Lower leg skin (tissue), 3 donors: ENCODE data around the gene CAMK2N2.

ENCODE experiments used
- POLR2A ChIP-seq, 2 donors: fragments of 450-650 bp; IDR thresholded peaks; one replicate each; pipeline ENCODE4 v1.6.1; 2016 to 2017; ENCODE audit warnings: antibody characterized with exemption in 2 of 2, mild to moderate bottlenecking in 1 of 2, moderate library complexity in 1 of 2
- TF ChIP-seq, protein P1 (sequence below), 3 donors: fragments of 450-650 bp; IDR thresholded peaks; one replicate each; pipeline ENCODE4 v1.5.1; 2016; ENCODE audit warnings: antibody characterized with exemption in 3 of 3, mild to moderate bottlenecking in 3 of 3, moderate library complexity in 2 of 3

DNA sequence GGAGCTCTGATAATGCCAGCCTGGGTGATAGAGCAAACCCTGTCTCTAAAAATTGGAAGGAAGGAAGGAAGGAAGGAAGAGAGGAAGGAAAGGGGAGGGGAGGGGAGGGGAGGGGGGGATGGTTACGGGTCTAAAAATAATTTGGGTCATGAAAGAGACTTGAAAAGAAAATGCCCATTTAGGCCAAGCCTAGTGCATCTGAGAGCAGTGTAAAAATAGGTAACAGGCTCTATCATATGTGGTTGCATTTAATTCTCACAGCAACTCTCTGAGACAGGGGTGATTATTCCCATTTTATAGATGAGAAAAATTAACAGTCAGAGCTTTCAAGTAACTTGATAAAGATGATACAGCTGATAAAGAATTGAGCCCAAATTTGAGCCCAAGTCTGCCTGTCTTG is 10.9 kb upstream of the CAMK2N2 start:
- TF ChIP-seq, protein P1, sequence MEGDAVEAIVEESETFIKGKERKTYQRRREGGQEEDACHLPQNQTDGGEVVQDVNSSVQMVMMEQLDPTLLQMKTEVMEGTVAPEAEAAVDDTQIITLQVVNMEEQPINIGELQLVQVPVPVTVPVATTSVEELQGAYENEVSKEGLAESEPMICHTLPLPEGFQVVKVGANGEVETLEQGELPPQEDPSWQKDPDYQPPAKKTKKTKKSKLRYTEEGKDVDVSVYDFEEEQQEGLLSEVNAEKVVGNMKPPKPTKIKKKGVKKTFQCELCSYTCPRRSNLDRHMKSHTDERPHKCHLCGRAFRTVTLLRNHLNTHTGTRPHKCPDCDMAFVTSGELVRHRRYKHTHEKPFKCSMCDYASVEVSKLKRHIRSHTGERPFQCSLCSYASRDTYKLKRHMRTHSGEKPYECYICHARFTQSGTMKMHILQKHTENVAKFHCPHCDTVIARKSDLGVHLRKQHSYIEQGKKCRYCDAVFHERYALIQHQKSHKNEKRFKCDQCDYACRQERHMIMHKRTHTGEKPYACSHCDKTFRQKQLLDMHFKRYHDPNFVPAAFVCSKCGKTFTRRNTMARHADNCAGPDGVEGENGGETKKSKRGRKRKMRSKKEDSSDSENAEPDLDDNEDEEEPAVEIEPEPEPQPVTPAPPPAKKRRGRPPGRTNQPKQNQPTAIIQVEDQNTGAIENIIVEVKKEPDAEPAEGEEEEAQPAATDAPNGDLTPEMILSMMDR (IDR thresholded peaks at IDR 0.05): no peak
- no peak for TF ChIP-seq POLR2A (IDR thresholded peaks at IDR 0.05)
